Activated B cell treated with CpG ODN at 0.5 μM for 24 hours (primary cell): ENCODE measurements around the gene FABP7. TPM values are rescaled to one million over a fixed set of nuclear protein-coding genes. Genes with fewer than 3 reads are reported as not detected.

Source experiments
- ATAC-seq: fragments of 200-7000 bp; cut with Tn5 transposase; one replicate; pipeline ENCODE4 v1.10.0; 2021; ENCODE audit warnings: low read depth, mild to moderate bottlenecking, moderate library complexity
- CTCF ChIA-PET: fragments of 350-600 bp; sonication (Branson Sonifier 250); formaldehyde crosslinking; loops from one replicate; lab custom pipeline; 2021; ENCODE audit warnings: antibody characterized with exemption; lab: Charles Lee
- POLR2A ChIA-PET: fragments of 350-600 bp; sonication (Branson Sonifier 250); formaldehyde crosslinking; loops from one replicate; lab custom pipeline; 2021; ENCODE audit warnings: antibody characterized with exemption; lab: Charles Lee
- DNase-seq: peaks from one replicate; pipeline ENCODE4 v3.0.0; 2022
- H3K27ac Mint-ChIP-seq: one replicate; pipeline ENCODE4 v1.8.0; 2020; ENCODE audit warnings: mixed read lengths
- H3K27me3 Mint-ChIP-seq: one replicate; pipeline ENCODE4 v1.8.0; 2021; ENCODE audit warnings: mixed read lengths
- H3K36me3 Mint-ChIP-seq: one replicate; pipeline ENCODE4 v1.8.0; 2021; ENCODE audit warnings: low read depth, mixed read lengths
- H3K4me1 Mint-ChIP-seq: one replicate; pipeline ENCODE4 v1.8.0; 2021; ENCODE audit warnings: mixed read lengths
- H3K4me3 Mint-ChIP-seq: one replicate; pipeline ENCODE4 v1.8.0; 2020; ENCODE audit warnings: mild to moderate bottlenecking, mixed read lengths
- H3K9me3 Mint-ChIP-seq: one replicate; pipeline ENCODE4 v1.8.0; 2020; ENCODE audit warnings: mixed read lengths
- intact Hi-C: fragments of 100-400 bp; cut with micrococcal nuclease; formaldehyde crosslinking; loops from one replicate; pipeline ENCODE4 v1.15.1; 2024
- total RNA-seq: library from RNA; stranded (reverse); gene quantifications from 2 replicates; pipeline ENCODE4 v1.2.3, GENCODE V29; 2022
- TF ChIP-seq, protein P1 (sequence below): fragments of 200-600 bp; IDR thresholded peaks from one replicate; pipeline ENCODE4 v1.8.0; 2022; ENCODE audit warnings: antibody characterized with exemption, mild to moderate bottlenecking

FABP7 gene
- total RNA-seq, 1 donor from 2014 or later, result not detected

- TF ChIP-seq, protein P1, sequence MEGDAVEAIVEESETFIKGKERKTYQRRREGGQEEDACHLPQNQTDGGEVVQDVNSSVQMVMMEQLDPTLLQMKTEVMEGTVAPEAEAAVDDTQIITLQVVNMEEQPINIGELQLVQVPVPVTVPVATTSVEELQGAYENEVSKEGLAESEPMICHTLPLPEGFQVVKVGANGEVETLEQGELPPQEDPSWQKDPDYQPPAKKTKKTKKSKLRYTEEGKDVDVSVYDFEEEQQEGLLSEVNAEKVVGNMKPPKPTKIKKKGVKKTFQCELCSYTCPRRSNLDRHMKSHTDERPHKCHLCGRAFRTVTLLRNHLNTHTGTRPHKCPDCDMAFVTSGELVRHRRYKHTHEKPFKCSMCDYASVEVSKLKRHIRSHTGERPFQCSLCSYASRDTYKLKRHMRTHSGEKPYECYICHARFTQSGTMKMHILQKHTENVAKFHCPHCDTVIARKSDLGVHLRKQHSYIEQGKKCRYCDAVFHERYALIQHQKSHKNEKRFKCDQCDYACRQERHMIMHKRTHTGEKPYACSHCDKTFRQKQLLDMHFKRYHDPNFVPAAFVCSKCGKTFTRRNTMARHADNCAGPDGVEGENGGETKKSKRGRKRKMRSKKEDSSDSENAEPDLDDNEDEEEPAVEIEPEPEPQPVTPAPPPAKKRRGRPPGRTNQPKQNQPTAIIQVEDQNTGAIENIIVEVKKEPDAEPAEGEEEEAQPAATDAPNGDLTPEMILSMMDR, result no peak
- intact Hi-C loops, result no loop called here
- H3K36me3 Mint-ChIP-seq, result no peaks in the 10 kb centered on the region
- H3K4me1 Mint-ChIP-seq, result no peaks in the 10 kb centered on the region
- peaks cover 5% of the 10 kb centered on the region for H3K9me3 Mint-ChIP-seq
- ATAC-seq (no peak), DNase-seq (no peak)
- H3K27me3 Mint-ChIP-seq, result peaks cover 3% of the 10 kb centered on the region
- H3K27ac Mint-ChIP-seq, result no peak overlapping the region
- CTCF ChIA-PET, result no interaction called here
- H3K4me3 Mint-ChIP-seq, result no peak overlapping the region
- POLR2A ChIA-PET, result no interaction called here
These were observed 598 bp downstream of the FABP7 start for GRCh38 chr6:122780114-122780513.

GRCh38 chr6:122781716-122782115, 2.2 kb downstream of the FABP7 start:
- Mint-ChIP-seq H3K4me1 (no peaks in the 10 kb centered on the region), H3K27ac (no peak overlapping the region), H3K27me3 (peaks cover 9% of the 10 kb centered on the region), H3K4me3 (no peak overlapping the region), H3K36me3 (no peaks in the 10 kb centered on the region), H3K9me3 (no peaks in the 10 kb centered on the region)
- intact Hi-C loops, result no loop called here
- no peak for ATAC-seq
- CTCF ChIA-PET, result no interaction called here
- no peak for DNase-seq
- TF ChIP-seq, protein P1, result no peak
- POLR2A ChIA-PET, result no interaction called here

GRCh38 chr6:122783401-122783800, 3.9 kb downstream of the FABP7 start:
- intact Hi-C loops, result no loop called here
- no peaks in the 10 kb centered on the region for H3K9me3 Mint-ChIP-seq
- H3K4me3 Mint-ChIP-seq, result no peak overlapping the region
- ATAC-seq, result no peak
- ChIA-PET CTCF (no interaction called here), POLR2A (interaction anchor here (0.5 kb wide), 1 partner anchor 28 kb away, joined by 5 read pairs; no protein-coding TSS in a partner anchor)
- TF ChIP-seq, protein P1, result no peak
- H3K36me3 Mint-ChIP-seq, result no peaks in the 10 kb centered on the region
- peaks cover 1% of the 10 kb centered on the region for H3K4me1 Mint-ChIP-seq
- H3K27ac Mint-ChIP-seq, result no peak overlapping the region
- DNase-seq, result no peak
- peaks cover 20% of the 10 kb centered on the region for H3K27me3 Mint-ChIP-seq

DNA sequence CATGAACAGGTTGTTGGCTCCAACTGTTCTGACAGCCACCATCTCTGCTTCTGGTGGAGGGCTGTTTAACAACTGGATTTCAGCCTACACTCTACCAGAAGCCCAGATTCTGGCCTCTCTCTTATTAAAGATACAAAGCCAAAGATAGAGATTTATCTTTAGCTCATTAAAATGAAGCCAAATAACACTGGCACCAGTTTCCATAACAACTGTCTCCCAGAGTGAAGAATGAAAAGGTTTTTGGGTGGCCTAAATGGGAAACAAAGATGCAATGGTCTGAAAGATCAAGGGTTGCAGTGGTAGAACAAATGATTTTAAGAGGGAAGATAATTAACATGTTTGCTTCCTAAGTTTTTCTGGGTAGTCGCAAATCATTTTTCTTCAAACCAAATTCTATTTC, 6.4 kb downstream of the FABP7 start:
- ChIA-PET POLR2A (no interaction called here), CTCF (no interaction called here)
- H3K9me3 Mint-ChIP-seq, result no peaks in the 10 kb centered on the region
- TF ChIP-seq, protein P1, result no peak
- H3K36me3 Mint-ChIP-seq, result peaks cover 3% of the 10 kb centered on the region
- peaks cover 22% of the 10 kb centered on the region for H3K4me1 Mint-ChIP-seq
- no peak overlapping the region for H3K4me3 Mint-ChIP-seq
- H3K27me3 Mint-ChIP-seq, result peaks cover 29% of the 10 kb centered on the region
- intact Hi-C loops, result no loop called here
- H3K27ac Mint-ChIP-seq, result no peak overlapping the region
- DNase-seq (no peak), ATAC-seq (no peak)

DNA sequence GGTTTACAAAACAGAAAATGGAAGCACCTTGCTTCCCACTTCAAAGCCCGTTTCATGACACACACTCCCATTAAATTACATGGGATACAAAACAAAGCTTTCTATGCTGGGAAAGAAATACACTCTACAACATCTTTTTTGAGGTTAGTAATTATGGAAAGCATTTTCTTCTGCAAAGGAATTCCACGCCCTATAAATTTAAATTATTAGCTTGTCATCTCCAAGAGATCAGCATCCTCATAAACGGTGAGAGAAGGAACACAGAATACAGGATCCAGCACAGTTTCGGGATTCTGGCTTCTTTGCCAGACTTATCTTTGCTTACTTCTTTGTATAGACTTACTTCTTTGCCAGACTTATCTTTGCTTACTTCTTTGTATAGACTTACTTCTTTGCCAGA, 8.2 kb downstream of the FABP7 start:
- CTCF ChIA-PET, result no interaction called here

More for the DNA sequence above, 8.2 kb downstream of the FABP7 start:
- ATAC-seq (no peak), DNase-seq (no peak)
- intact Hi-C loops, result no loop called here
- H3K36me3 Mint-ChIP-seq, result peaks cover 3% of the 10 kb centered on the region
- no peak overlapping the region for H3K27ac Mint-ChIP-seq
- TF ChIP-seq, protein P1, result no peak
- peaks cover 26% of the 10 kb centered on the region for H3K27me3 Mint-ChIP-seq
- no peak overlapping the region for H3K4me3 Mint-ChIP-seq
- H3K9me3 Mint-ChIP-seq, result no peaks in the 10 kb centered on the region
- peaks cover 25% of the 10 kb centered on the region for H3K4me1 Mint-ChIP-seq
- POLR2A ChIA-PET, result no interaction called here
